G401 (cell line): Measurements from ENCODE around the gene NCOA1. TPM values are rescaled to one million over a fixed set of nuclear protein-coding genes. Genes with fewer than 3 reads are reported as not detected.
"Not testable (repeated sequence)": the region's sequence is repeated elsewhere in the genome, so short reads cannot be mapped to it uniquely, and the experiment has no call there.

ENCODE experiments used
- DNase-seq: peaks from one replicate; pipeline ENCODE4 v3.0.0-alpha.2; 2015; ENCODE audit warnings: low spot score
- in situ Hi-C: cut with HindIII; loops from 2 replicates; pipeline ENCODE4 v1.10.0; 2016; ENCODE audit warnings: low sequenced_read_pairs, mixed read lengths
- total RNA-seq: library from RNA; depleted of rRNA; stranded (reverse); fragments of >200 nt; shearing (Covaris generic); gene quantifications from 2 replicates; pipeline ENCODE4 v1.2.3, GENCODE V29; 2014

NCOA1 gene
- total RNA-seq, 1 experiment from 2014 or later: 8.9 TPM

- no peak for DNase-seq
- in situ Hi-C loops: no loop called here
Observed at GRCh38 chr2:24597181-24597870, 106.3 kb downstream of the NCOA1 start.

DNA sequence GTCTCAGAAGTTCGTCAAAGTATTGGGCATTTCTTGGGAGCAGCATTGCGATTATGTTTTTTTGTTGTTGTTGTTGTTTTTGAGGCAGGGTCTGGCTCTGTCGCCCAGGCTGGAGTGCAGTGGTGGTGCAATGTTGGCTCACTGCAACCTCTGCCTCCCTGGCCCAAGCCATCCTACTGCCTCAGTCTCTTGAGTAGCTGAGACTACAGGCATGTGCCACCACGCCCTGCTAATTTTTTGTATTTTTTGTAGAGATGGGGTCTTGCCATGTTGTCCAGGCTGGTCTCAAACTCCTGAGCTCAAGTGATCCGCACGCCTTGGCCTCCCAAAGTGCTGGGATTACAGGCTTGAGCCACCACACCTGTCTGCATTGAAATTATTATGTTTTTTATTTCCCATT, 109.1 kb downstream of the NCOA1 start:
- in situ Hi-C loops, DNase-seq: not testable (repeated sequence)

GRCh38 chr2:24611631-24612030, 120.6 kb downstream of the NCOA1 start:
- in situ Hi-C loops: no loop called here

DNA sequence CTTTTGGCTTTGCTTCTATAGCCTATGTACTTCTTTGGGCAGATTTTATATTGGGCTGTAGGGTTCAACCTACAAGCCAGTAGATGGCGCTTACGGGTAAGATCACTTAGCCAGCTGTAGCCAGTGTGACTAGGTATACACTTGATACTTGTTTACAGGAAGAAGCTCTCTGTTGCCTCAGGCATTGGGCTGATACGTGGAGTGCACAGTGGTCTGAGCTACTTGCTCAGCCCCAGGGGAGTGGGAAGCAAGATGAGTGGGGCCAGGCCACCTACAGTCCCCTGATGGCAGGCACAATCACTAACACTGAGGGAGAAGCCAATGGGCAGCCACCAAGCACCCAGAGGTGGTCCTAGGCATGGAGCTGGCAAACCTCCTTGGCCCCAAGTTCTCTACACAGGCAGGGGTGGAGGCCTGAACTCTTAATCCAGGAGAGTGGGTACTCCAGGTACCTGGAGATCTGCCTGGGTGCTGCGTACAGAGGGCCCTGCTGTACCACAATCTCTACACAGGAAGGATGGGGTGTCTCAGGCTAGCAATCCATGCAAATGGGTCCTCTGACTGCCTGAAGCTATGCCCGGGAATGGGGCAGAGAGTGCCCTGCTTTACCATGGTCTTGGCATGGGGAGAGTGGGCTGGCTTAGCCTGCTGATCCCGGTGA, 122.2 kb downstream of the NCOA1 start:
- no peak for DNase-seq
- in situ Hi-C loops: no loop called here

More at GRCh38 chr2:24611631-24612030, 120.6 kb downstream of the NCOA1 start:
- DNase-seq: no peak

DNA sequence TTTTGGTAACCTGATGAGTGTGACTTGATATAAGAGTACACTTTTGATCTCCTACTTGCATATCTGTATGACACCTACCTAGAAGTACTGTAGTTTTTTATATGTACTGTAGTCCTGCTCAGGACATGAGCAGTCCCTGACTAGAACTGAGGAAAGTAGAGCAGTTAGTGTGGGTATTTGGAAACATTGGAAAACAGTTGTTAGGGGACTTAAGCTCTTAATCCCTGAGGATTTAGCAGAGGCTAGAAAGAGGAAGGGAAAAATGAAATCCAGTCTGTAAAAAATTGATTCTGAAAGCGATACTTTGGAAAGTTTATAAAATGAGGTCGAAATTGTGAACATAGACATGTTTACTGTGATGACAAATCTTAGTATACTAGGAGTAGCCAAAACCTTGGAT, 125.6 kb downstream of the NCOA1 start:
- in situ Hi-C loops: no loop called here
- no peak for DNase-seq

GRCh38 chr2:24617424-24617823, 126.4 kb downstream of the NCOA1 start:
- peak; percentile 30 for DNase-seq
- in situ Hi-C loops: no loop called here

DNA sequence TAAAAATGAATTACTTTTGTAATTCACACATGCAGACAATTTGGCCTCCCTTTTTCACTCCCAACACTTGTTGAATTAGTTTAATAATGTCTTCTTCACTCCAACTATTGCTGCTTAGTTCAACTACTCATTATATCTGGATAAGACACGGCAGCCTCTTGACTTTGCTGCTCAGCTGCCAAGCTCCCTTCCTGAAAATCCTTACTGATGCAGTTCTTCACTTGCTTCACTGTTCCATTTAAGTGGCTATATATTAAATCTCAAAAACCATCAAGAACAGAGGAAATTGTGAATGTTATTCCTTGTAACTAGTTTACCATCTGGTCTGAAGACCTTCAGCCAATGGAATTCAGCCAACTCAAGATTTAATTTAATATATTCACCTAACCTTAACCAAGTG, 127.1 kb downstream of the NCOA1 start:
- no peak for DNase-seq
- in situ Hi-C loops: no loop called here

DNA sequence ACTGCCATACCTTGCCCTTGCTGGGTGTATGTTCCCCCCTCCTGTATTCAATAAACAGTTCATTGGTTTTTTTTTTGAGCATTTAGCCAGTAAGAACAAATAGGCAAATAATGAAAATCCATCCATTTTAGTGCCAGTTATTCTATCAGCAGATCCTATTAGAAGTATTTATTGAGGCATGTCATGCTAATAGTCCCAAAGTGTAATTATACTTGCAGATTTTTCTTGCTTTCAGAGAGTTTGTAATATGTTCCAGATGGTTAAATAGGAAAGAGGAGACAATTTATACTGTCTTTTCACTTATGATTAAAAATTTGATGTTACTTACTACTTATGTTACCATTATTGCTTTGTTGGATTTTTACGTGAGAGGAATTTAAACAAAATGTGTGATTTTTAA, 127.6 kb downstream of the NCOA1 start:
- in situ Hi-C loops: no loop called here
- DNase-seq: no peak

GRCh38 chr2:24620936-24621335, 129.9 kb downstream of the NCOA1 start:
- DNase-seq: no peak
- in situ Hi-C loops: no loop called here

GRCh38 chr2:24621779-24622538, 130.9 kb downstream of the NCOA1 start:
- in situ Hi-C loops: no loop called here
- DNase-seq: no peak

DNA sequence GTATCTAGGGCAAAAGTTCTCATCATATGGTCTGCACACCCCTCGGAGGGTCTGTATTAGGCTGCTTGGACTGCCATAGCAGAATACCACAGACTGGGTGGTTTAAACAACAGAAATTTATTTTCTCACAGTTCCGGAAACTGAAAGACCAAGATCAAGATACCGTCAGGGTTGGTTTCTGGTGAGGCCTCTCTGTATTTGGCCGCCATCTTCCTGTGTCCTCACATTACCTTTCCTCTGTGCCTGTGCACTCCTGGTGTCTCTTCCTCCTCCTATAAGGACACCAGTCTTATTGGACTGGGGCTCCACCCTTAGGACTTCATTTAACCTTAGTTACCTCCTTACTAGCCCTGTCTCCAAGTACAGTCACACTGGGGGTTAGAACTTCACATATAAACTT, 132.5 kb downstream of the NCOA1 start:
- DNase-seq: no peak
- in situ Hi-C loops: no loop called here

- in situ Hi-C loops: no loop called here
- DNase-seq: no peak
Observed at GRCh38 chr2:24625728-24626127, 134.7 kb downstream of the NCOA1 start.

GRCh38 chr2:24626131-24626530, 135.1 kb downstream of the NCOA1 start:
- in situ Hi-C loops: no loop called here
- no peak for DNase-seq

DNA sequence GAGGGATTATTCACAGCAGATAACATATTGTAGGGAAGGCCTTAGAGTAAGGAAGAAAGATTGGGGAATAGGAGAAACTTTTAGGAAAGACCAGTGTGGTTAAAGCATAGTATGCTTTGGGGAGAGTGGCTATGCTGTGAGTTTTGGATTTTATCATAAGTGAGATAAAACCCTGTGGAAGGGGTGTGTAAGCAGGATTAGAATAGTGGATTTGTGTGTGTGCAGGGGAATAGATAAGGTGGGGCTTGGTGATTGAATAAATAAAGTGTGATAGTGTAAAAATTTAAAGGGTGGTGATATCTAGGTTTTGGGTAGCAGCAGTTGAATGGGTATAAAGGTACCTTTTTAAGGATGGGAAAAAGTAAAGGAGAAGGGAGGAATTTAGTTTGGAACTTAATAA, 137.7 kb downstream of the NCOA1 start:
- in situ Hi-C loops: no loop called here
- DNase-seq: no peak

GRCh38 chr2:24632172-24632571, 141.1 kb downstream of the NCOA1 start:
- in situ Hi-C loops: no loop called here
- DNase-seq: no peak

GRCh38 chr2:24635181-24635580, 144.1 kb downstream of the NCOA1 start:
- peak; percentile 62 for DNase-seq
- in situ Hi-C loops: no loop called here

DNA sequence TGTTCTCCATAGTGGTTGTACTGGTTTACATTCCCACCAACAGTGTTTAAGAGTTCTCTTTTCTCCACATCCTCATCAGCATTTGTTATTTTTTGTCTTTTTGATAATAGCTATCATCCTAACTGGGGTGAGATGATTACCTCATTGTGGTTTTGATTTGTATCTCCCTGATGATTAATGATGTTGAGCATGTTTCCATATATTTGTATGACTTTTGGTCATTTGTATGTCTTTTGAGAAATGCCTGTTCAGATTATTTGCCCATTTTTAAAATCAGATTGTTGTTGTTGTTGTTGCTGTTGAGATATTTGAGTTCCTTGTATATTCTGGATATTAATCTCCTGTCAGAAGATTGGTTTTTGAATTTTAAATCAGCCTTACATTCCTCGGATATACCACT, 147.5 kb downstream of the NCOA1 start:
- in situ Hi-C loops: no loop called here

GRCh38 chr2:24642351-24642750, 151.3 kb downstream of the NCOA1 start:
- in situ Hi-C loops: no loop called here
- no peak for DNase-seq

More for the DNA sequence above, 147.5 kb downstream of the NCOA1 start:
- no peak for DNase-seq

- in situ Hi-C loops: no loop called here
- DNase-seq: no peak
Observed at GRCh38 chr2:24643051-24643450, 152.0 kb downstream of the NCOA1 start.

- no peak for DNase-seq
- in situ Hi-C loops: no loop called here
Observed at GRCh38 chr2:24644032-24644431, 153.0 kb downstream of the NCOA1 start.
